ENCODE results near the gene DRAXIN.

The DRAXIN gene

DNA sequence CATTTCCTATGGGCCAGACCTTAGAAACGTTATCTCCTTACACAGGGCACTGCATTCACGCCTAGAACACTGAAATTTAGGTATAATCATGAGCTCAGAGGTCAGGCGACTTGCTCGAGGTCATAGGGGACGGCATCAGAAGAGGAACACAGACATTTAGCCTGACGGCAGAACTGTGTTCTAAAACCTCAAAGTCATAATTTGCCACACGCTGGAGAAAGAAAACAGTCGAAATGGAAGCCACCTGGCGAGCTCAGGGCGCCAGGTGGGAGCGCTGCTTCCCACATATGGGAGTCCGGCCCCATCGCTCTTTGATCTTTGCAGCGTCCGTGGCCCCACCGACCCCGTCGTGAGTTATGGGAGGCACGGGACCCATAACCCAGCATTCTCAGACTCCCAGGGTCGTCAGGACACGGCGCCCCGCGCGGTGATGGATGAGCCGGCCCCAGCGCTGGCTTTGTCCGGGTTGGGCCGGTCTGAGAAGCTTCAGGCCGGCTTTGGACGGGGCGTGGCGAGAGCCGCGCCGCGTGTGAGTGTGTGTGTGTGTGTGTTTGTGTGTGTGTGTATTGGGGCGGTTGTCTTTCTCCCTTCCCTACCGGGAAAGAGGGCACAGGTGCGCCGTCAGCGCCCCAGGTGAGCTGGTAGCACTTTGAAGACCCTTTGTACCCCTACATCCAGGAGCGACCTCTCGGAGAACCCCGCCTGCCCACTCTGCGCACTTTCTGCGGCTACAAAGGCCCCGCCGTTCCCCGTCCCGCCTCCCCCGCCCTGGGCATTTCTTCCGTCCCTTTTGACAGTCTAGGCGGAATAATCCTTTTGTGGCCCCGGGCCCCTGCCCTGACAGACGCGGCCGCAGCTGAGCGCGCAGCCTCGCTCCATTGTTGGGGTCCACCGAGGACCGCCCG is 861 bp upstream of the DRAXIN start:
- DNase-seq (ENCODE audit: low spot score), result peak; percentile 85

DNA sequence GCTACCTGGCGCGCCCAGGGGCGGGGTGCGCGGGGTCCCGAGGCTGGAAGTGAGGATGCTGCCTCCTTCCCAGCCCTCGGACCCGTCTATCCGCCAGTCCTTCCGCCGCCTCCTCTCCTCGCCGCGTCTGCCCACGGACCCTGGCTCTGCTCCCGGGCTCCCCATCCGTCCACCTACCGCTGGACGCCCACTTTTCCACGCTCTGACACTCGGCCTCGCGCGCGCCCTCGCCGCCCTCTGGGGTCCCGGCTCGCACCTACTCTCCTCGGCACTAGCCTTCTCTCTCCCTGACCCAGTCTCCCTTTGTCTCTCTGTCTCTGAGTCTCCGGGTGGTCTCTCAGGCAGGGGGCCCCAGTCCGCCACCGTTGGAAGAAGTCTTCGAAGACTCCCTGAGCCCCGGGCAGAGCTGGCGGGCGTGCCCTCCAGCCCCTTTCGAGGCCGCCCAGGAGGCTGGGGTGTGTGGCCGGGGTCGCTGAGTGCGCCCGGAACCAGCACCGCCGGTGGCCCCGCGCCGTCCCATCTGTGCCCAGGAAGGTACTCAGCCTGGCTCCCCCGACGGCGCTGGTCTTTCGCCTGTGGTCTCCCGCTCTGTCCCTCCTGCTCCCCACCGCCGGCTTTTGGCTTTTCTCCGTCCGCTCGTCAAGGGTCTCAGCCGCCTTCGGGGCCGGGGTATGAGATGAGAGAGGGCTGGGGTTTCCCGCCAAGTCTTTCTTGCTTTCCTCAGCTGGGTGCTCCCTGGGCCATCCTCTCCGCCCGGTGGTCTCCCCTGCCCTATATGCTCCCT is 610 bp downstream of the DRAXIN start:
- DNase-seq (ENCODE audit: low spot score), result peak; percentile 64

DNA sequence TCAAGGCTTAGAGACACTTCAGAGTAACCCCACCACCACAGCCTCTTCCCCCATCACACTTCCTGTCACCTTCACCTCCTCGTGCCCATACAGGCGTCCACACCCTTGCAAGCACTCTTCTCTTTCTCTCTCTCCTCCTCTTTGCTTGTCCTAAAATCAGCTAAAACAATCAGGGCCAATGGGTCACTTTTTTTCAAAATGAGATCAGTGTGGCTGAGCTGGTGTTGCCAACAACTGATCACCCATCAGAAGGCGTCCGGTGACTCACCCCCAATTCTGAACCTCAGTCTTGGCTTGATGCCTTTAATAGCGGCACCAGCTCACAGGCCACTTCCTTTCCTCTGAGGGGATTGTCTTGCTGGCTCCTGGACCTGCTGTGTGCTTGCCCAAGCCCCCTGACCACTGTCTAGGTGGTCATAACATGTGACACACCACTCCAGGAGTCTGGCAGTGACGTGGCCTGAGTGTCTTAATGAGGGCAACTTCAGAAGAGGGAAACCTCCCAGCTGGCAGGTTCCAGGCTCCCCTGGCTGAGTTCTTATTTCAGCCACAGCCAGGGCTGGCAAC is 1.6 kb downstream of the DRAXIN start:
- DNase-seq (ENCODE audit: low spot score), result no peak

DNA sequence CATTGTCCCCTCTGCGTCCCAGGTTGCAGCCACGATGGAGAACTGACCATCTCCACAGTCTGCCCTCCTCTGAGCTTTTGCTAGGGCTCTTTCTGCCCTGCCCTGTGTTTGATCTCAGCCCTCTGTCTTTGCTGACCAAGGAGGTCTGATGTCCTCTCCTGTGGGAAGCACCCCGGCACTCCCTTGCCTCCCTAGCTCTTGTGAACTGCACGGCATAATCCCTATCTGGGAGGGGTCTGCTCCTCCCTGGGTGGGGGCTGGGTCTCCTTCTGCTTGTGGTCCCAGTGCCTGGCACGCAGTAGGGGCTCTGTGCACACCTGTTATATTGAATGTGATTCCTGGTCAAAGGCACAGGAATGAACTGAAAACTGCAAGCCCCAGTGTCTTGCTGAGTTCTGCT is 2.4 kb downstream of the DRAXIN start:
- DNase-seq (ENCODE audit: low spot score), result no peak

DNA sequence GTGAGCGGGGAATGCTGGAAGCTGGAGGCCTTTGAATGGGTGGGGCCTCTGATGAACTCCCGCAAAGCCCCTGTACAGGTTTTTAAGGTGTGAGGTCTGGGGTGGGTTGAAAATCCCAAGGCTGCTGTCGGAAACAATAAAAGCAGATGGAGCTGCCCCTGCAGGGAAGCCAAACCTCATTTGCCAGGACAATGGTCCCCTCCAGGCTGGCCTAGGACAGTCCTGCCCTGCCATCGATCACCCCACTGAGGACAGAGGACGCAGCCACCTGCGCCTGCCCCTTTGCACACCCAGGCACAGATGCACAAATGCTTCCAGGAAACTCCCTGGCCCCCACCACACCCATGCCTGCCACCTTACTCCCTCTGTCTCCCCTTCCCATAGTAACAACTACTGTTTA is 4.4 kb downstream of the DRAXIN start:
- no peak for DNase-seq (ENCODE audit: low spot score)

DNA sequence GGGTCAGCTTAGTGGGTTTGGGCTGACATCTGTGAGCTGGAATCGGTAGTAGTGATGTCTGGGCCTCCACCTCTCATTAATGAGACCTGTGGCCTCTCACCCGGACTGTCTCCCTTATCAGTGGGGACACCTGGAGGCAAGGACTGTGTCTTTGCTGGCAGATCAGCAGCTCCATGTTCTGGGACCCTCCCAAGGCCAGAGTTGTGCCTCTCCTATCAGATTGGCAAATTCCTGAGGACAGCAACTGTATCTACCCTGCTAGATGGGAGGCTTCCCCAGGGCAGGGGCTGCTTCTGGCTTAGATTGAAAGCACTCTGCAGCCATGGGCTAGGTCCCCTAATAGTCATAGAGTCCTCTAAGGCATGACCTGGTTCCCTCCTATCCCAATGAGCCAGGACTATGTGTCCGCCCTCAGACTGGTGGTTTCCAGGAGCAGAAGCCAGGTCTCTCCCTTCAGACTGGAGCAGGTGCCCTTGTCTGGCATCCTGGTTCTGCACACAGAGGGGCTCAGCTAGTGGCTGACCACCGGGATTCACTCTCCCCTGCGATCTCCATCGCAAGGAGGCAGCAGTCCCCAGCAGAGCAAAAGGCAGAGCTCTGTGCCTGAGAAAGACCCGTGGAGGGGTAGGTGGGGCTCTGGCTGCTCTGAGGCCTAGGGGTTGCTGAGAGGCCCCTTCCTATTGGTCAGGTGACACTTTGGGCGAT is 5.8 kb downstream of the DRAXIN start:
- DNase-seq (ENCODE audit: low spot score), result no peak

DNA sequence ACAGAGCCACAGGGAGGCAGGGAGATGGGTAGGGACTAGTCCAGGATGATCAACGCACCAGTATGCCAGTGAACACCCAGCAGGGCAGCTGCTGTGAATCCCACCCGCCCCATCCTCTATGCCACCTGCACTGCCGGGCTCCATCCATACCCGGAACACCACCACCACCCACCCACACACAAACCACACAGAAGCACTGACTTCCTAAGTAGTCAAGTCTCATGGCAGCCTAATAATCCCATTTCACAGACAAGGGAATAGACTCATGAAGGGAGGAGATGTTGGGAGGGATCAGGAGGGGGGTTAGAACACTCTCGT is 6.3 kb downstream of the DRAXIN start:
- no peak for DNase-seq (ENCODE audit: low spot score)

DNA sequence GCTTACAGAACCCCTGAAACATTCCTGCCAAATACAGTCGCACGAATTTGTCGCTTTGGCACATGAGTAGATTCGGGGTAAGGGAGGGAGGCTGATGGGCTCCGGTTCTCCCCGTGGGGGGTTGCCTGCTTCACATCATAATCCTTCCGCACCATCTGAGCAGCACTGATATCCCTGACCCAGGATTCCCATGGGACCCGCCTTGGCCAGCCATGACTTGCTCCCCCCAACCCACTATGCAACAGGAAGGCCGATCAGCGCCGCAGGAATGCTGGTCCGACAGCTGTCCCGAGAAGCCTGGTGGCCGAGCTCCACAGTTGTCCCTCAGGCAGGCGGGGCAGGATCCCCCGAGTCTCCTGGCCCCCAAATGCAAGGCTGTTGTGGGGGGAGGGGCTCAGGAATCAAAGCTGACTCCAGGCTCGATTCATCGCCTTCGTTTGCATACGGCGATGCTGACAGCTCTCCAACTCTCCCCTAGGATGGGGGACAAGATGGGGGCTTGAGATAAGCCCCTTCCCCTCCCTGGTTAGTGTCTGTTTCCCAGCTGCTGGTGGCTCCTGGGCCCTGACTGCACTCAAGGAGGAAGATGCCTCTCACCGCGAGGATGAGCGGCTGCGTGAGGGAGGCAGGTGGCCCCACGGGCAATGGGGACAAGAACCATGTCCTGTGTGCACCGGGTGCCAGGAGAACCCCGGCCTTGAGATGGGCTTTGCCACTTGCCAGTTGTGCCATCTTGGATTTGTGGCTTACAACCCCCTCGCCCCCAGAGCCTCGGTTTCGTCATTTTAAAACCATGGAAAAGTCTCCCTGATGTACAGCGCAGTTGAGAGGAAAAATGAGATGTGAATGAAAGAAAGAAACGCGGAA is 9.3 kb downstream of the DRAXIN start:
- no peak for DNase-seq (ENCODE audit: low spot score)

DNA sequence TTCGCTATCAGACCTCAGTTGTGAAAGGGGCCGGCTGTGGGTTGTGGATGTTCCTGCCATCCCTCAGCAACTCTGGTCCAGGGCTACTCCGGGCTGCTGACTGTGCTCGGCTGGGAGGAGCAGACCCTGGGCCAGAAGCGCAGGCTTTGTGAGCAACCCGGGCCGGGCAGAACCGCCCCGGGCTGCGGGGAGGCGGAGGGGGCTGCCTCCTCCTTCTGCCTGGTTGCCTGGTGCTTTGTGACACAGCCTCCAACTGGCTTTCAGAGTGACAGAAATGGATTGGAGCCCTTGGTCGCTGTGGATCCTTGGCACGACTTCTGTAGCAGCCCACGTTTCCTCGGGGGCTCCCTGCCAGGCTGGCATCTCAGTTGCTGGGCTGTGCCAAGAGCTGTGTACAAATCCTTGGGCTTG is 10.0 kb downstream of the DRAXIN start:
- no peak for DNase-seq (ENCODE audit: low spot score)

DNA sequence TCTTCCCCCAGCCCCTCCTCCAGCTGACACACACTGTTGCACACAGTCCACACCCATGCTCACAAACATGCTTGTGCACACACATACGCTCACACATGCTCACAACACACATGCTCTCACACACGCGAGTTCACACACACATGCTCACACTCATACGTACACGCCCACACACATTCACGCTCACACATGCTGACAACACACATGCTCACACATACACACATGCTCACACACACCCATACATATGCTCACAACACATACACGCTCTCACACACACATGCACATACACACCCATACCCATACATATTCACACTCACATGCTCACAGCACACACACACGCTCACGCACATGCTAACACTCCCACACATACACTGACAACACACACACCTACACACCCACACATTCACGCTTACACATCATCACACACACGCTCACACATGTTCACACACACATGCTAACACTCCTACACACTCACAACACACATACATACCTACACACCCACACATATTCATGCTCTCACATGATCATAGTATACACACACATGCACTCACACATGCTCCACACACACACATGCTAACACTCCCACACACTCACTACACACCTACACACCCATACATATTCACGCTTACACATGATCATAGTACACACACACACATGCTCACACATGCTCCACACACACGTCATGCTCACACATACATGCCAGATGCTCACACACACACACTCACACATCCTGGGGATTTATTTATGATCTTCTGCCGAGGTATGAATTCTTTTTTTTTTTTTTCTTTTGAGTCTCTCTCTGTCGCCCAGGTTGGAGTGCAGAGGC is 10.7 kb downstream of the DRAXIN start:
- DNase-seq (ENCODE audit: low spot score), result no peak

DNA sequence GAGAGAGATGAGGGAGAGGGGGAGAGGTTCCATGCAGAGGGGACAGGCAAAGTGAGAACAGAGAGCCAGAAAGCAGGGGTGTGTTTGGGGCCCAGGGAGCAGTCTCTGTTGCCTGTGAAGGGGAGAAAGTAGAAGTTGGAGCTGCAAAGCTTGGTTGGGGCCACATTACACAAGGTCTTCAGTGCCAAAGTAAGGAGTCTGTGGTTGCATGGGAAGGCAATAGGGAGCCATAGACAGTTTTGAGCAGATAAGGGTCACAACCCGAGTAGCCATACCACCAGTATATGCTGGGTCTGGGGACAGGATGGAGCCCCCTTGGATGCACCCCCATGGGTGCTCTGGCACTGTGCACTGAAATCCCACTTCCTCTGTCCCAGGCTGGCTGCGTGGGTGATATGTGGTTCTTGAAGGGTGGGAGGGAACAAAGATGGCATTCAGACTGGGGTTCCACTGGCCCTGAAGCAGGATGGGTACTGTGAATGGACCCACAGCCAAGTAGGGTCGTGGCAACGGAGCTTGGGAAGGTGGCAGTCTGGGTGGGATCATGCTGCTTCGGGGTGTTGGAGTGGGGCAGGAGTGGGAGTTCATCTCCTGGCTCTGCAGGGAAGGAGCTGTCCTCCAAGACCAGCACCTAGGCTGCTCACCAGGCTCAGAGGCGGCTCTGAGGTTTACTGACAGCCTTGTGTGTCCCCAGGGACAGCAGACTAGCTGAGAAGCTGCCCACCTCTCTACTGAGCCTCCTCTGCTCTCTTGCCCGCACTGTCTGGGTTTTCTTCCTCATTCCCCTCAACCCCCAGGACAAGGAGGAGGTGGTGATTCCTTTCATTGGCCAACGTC is 12.1 kb downstream of the DRAXIN start:
- no peak for DNase-seq (ENCODE audit: low spot score)

DNA sequence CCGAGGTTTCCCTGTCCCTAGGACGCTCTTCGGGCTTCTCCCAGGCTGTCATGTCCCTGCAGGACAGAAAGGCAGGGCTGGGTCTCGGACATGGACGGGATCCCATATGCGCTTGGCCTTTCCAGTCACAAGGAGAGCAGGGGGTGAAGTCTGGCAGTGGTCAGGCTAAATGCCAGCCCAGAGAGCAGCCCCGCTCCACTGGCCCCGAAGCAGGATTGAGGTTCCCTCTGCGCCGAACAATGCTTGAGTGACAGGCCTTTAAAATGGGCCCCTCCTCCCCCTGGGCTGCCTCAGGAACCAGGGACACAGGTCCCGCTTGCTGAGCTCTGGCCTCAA is 12.7 kb downstream of the DRAXIN start:
- DNase-seq (ENCODE audit: low spot score), result peak; percentile 63

DNA sequence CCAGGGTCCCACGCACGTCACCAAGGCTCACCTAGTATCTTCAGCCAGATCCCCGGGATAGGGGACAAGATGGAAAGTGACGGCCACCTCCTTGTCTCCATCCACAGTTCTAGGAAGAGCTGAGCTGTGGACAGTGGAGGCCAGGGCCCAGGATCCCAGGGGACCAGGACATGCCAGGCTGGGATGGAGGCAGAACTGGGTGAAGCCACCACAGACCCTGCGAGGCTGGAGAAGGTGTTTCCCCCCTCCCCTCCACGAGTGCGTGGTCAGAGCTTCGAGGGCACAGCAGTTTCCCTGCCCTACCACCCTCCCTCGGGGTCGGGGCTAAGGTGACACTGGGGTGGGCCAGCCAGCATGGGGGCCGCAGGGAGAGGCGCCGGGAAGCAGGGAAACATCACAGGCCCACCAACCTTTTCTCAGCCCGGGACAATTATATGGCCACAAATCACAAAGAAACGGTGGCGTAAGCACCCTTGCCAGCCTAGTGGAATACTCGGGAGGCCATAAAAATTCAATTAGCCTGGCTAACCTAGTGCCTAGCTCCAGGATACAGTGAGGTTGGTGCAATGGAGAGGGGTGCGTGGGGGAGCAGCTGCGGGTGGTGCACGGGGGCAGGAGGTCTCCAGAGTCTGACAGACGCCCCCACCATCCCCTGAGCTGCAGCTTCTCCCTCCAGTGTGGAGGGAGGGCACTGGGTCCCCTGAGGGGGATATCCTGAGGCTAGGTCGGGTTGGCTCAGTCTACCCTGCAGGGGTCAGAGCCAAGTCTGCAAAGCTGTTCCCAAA is 13.4 kb downstream of the DRAXIN start:
- DNase-seq (ENCODE audit: low spot score), result no peak

DNA sequence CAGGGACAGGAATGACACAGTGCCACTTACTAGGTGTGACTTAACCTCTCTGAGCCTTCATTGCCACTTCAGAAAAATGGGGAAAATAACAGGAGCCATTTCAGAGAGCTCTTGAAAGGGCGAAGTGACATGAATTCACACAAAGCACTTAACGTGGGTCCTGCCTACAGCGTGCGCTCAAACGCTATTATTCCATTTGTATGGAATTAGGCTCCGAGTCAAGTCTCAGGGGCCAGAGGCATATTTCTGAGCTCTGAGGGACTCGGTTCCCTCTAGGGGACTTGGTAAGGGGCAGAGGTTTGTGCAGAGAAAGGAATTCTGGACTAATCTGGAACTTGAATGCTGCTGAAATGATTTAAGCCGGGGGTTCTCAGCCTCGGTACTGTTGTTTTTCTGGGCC is 14.1 kb downstream of the DRAXIN start:
- DNase-seq (ENCODE audit: low spot score), result no peak

DNA sequence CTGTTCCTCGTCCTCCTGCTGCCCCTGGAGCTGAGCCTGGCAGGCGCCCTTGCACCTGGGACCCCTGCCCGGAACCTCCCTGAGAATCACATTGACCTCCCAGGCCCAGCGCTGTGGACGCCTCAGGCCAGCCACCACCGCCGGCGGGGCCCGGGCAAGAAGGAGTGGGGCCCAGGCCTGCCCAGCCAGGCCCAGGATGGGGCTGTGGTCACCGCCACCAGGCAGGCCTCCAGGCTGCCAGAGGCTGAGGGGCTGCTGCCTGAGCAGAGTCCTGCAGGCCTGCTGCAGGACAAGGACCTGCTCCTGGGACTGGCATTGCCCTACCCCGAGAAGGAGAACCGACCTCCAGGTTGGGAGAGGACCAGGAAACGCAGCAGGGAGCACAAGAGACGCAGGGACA is 14.8 kb downstream of the DRAXIN start:
- no peak for DNase-seq (ENCODE audit: low spot score)

DNA sequence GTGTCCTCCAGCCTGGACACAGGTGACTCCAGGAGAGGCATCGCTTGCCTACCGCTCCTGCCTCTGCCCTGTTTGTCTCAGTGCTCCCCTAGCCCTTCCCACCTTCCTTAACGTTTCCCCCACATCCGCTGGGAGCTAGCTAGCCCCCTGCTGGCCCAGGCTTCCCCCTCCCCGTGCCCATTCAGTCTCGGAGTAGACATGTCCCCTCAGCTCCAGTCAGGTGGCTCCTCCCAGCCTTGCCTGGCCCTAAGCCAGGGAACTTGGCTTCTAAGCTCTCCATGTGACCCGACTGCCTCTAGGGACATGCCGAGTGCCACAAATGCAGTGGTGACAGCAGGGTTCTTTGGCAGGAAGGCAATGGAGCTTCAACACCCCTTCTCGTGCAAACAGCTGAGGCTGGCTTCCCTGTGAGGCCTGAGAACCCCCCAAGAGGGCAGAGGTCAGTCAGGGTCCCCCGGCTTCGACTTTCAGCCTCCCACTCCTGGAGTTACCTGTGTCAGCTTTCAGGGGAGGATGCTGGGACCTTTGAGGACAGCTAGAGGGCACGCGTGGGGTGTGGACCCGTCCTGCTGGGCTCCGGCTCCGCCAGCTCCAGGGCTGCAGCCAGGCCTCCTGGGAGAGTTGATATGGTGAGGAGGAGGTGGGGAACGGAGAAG is 16.2 kb downstream of the DRAXIN start:
- no peak for DNase-seq (ENCODE audit: low spot score)

DNA sequence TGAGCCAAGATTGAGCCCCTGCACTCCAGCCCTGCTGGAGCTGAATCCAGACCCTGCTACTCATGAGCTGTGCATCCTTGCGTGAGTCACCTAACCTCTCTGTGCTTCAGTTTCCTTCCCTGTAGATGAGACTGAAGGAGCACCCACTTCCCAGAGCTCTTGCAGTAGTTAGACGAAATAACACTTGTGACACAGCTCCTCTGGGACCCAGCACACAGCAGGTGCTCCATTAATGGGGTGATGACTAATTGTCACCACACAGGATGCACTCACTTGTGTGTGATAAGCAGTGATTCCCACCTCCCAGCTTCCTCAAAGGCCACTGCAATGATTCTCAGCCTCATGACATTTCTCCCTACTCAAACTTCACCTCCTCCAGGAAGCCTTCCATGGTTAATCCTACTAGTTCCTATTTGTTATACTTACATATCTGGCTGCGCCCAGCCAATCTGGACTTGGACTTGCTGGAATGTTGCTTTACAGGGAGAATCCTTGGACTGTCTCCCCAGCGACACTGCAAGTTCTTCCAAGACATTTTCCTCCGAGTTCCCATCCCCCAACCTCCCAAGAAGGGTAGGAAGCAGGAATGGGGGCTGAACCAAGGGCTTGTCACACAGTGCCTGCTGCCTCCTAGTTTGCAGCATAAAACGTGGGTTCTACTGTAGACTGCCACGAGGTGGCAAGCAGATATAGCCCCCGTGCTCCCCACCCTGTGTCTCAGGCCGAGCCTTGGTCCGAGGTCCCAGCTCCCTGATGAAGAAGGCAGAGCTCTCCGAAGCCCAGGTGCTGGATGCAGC is 17.2 kb downstream of the DRAXIN start:
- DNase-seq (ENCODE audit: low spot score), result no peak

DNA sequence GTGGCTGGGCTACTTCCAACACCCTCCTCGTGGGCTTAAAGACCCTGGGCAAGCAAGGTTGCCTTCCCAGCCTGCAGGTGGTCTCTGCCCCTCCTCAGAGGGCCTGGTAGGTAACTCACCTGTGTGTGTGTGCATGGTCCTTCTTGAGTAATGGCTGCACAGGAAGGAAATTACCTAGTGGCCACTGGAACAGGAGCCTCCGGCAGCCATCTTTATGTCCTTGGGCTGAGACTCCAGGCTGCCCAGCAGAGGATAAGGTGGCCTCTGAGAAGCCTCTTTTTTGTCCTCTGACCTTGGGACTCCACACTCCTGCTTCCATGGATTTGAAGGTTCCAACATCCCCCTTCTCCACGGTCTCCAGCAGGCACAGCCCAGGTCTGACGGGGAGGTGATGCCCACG is 20.0 kb downstream of the DRAXIN start:
- DNase-seq (ENCODE audit: low spot score), result no peak

All from ecto neural progenitor cell (in vitro differentiated cells).